ENCODE measurements around the gene KASH5.

GRCh38 chr19:49347191-49347590 is 40.9 kb upstream of the KASH5 start:
- TF ChIP-seq CTCF (conservative IDR thresholded peaks at IDR 0.05; ENCODE audit: low read depth in 2 of 2) (no peak), POLR2AphosphoS5 (IDR thresholded peaks at IDR 0.05; ENCODE audit: low read depth) (no peak), JUNB (IDR thresholded peaks at IDR 0.05; ENCODE audit: unreplicated experiment) (no peak), REST (IDR thresholded peaks at IDR 0.05; ENCODE audit: unreplicated experiment) (no peak), EZH2 (IDR thresholded peaks at IDR 0.05; ENCODE audit: low read depth, unreplicated experiment) (no peak), EZH2phosphoT487 (IDR thresholded peaks at IDR 0.05; ENCODE audit: unreplicated experiment) (no peak), CREB1 (CRISPR knock-in tag; IDR thresholded peaks at IDR 0.05; ENCODE audit: low read depth) (no peak), NANOG (IDR thresholded peaks at IDR 0.05; ENCODE audit: borderline replicate concordance) (no peak), ZNF114 (CRISPR knock-in tag; IDR thresholded peaks at IDR 0.05) (no peak)

Measured in GM23338 (cell line).